HT1080 (cell line): ENCODE measurements around the gene CCDC159. TPM values are rescaled to one million over a fixed set of nuclear protein-coding genes. Genes with fewer than 3 reads are reported as not detected.
"Not testable (repeated sequence)": the region's sequence is repeated elsewhere in the genome, so short reads cannot be mapped to it uniquely, and the experiment has no call there.

ENCODE experiments used
- DNase-seq: peaks from one replicate; pipeline ENCODE4 v3.0.0-alpha.2; 2015; ENCODE audit warnings: low read depth
- total RNA-seq: library from RNA; depleted of rRNA; stranded (reverse); fragments of >200 nt; shearing (Covaris generic); gene quantifications from 2 replicates; pipeline ENCODE4 v1.2.3, GENCODE V29; 2014

The CCDC159 gene
- total RNA-seq, 1 experiment from 2014 or later, result not detected

DNA sequence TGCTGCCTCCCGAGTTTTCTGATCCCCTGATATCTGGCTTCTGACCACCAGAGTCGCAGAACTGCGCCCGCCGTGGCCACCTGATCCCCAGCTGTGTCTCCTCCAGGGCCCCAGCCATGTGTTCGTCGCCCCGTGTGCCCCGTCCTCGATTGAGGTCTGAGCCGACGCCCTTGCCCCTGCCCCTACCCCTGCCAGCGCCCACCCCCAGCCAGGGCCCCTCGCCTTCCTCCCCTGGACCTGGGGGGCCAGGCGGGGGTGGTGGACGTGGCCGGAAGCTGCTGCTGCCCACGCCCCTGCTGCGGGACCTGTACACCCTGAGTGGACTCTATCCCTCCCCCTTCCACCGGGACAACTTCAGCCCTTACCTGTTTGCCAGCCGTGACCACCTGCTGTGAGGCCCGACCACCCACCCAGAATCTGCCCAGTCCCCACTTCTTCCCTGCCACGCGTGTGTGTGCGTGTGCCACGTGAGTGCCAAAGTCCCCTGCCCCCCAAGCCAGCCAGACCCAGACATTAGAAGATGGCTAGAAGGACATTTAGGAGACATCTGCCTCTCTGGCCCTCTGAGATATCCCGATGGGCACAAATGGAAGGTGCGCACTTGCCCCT lies 18.1 kb downstream of the CCDC159 start:
- DNase-seq, result no peak

DNA sequence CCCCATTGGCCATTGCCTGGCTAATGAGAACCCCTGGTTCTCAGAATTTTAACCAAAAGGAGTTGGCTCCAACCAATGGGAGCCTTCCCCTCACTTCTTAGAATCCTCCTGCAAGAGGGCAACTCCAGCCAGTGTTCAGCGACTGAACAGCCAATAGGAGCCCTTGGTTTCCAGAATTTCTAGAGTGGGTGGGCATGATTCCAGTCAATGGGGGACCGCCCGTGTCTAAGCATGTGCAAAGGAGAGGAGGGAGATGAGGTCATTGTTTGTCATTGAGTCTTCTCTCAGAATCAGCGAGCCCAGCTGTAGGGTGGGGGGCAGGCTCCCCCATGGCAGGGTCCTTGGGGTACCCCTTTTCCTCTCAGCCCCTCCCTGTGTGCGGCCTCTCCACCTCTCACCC lies 18.6 kb downstream of the CCDC159 start:
- no peak for DNase-seq

DNA sequence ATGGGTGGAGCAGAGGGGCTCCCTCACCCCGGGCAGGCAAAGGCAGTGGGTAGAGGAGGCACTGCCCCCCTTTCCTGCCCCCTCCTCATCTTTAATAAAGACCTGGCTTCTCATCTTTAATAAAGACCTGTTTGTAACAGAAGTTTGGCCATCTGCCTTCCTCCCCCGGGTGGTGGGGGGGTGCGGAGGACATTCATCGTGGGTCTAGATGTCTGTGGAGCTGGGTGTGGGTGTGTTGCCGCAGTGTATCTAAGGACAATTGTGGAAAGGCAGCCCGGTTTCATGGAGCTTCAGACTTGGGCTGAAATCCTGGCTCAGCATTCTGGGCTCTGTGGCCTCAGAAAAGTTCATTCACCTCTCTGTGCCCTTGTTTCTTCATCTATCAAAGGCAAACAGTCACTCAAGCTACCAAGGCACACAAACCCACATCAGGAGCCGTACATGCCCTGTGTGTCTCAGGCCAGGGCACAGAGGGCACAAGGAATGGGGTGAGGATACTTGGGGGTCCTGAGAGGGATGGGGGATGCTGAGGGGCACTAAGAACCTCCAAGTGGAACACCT lies 19.3 kb downstream of the CCDC159 start:
- no peak for DNase-seq

DNA sequence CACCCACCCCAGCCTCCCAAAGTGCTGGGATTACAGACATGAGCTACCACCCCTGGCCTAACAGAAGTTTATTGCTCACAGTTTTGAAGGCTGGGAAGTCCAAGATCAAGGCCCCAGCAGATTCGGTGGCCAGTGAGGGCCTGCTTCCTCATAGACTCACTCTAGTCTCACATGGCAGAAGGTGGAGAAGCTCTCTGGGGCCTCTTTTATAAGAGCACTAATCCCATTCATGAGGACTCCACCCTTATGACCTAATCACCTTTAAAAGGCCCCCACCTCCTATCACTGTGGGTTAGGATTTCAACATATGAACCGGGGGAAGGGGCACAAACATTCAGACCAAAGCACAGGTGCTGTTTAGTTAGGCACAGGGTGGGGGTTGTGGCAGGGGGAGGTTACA lies 21.2 kb downstream of the CCDC159 start:
- DNase-seq, result no peak

DNA sequence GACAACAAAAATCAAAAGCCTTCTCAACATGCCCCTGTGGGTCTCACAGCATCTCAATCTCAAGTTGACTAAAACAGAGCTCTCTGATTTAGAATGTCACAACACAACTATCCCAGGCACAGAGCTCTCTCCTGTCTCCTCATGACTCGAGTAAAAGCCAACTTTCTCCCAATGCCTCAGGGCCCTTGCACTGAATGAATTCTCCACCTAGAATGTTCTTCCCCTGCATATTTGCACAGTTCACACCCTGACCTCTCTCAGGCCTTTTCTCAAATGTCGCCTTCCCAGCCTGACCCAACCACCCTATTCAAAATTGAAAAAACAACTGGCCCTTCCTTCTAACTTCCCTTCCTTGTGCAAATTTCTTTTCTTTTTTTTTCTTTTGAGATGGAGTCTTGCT lies 24.4 kb downstream of the CCDC159 start:
- DNase-seq, result no peak

DNA sequence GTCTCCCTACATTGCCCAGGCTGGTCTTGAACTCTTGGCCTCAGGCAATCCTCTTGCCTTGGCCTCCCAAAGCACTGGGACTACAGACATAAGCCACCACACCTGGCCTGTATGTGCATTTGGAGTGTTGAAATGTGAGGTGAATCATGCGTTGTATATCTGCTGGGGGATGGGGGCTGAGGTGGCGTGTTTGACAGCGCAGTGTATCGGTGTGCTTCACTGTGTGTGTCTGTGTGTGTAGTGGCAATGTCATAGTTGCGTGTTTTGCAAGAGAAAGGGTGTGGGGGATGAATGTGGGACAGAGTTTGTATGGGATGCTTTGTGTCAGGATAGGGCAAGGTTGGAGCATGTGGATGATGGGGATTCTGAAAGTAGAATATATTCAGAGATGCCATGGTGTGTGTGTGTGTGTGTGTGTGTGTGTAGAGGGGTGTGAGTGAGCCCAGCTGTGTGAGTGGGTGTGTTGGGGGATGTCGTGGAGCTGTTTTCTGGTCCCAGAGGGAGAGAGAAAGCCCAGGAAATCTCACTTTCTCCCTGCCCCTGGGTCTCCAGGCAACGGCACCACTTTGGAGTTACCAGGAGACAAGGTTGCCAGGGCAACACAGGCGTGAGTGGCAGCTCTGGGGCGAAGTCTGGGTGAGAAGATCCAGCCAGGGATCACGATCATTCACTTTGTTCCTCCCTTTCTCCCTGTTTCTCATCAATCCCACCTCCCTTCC lies 27.0 kb downstream of the CCDC159 start:
- no peak for DNase-seq

DNA sequence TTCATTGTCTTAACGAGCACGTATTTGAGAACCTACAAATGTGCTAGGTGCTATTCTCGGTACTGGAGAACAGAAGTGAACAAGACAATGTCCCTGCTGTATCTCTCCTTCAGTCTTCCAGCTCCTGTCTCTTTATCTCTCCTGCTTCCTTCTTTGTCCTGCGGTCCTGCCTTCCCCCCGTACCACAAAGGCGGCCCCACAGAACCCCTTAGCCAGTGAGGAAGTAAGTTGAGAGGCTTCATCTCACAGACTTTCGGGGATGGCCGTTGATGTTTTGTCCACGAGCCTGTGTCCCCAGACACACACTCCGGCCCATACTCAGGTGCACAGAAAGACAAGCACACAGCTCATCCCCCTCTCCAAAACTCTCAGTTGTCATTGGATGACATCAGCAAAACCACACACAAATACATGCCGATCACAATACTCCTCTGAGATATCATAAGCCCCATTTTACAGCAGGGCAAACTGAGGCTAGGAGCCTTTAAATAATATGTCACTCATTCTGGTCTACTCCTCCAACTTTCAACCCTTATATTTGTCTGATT lies 27.6 kb downstream of the CCDC159 start:
- no peak for DNase-seq

DNA sequence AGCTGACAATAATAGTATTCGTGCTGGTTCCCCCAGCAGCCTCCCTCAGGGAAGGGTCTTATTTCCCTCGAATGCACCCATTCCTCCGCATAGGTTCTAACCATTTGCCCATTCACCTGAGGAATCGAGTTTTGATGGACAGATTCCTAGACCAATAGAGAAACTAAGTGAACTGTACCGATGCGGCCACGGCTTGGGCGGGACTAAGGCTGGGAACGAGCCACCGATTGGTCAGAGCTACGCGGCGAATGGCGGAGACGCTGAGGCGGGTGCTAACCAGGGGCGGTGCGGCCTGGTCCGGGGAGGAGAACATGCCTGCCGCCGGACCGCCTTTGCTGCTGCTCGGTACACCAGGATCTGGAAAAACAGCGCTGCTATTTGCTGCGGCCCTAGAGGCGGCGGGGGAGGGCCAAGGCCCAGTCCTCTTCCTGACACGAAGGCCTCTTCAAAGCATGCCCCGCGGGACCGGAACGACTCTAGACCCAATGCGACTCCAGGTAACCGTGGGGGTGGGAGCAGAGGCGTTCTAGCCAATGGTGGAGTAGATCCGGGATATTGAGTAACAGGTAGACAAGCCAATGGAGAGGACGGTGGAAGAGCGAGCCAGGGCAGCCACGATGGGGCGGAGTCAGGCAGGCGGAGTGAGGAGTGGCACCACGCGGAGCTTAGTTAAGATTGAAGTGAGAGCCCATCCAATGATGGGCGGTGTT lies 28.3 kb downstream of the CCDC159 start, which contains the start of gene SWSAP1:
SWSAP1 (plus strand) TSS at position 234 of the 710 bp plus-strand sequence; CDS start at position 249, 15 bp downstream.
- peak; percentile 97 for DNase-seq

DNA sequence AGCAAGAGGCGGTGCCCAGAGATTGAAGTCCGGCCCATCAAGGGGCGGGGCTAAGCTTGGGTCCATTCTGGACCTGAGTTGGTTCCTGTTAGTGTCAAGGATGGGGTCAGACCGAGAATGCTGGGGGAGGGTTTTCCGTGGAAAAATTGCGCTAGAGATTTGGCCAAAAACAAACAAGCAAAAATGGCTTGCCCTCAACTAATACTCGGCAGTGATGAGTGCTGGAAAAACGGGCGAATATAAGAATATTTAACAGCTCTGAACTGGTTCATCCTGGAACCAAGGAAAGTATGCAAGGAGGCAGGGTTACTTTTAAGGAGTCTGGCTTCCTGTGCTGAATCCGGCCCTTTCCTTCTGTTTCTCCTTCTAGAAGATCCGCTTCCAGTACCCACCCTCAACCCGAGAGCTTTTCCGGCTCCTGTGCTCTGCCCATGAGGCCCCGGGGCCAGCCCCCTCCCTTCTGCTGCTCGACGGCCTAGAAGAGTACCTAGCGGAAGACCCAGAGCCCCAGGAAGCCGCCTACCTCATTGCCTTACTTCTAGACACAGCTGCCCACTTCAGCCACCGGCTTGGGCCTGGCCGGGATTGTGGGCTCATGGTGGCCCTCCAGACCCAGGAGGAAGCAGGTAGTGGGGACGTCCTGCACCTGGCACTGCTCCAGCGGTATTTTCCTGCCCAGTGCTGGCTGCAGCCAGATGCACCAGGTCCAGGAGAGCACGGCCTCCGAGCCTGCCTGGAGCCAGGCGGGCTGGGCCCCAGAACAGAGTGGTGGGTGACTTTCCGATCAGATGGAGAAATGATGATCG lies 29.0 kb downstream of the CCDC159 start:
- no peak for DNase-seq

DNA sequence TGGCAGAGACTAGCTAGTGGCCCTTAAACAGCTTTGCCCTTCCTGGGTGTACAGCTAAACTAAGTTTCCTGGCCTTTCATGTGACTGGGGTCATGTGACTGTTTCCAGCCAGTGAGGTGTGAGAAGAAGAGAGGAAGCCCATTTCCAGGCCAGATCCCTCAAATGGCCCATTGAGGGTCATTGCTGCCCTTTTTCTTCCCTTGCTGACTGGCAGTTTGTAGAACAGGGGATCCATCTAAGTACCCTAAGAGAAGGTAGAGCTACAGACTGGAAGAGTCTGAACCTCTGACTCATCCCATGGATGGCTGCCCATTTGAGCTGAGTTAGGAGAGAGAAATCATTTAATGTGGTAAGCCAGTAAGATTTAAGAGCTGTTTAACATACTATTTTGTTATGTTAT lies 30.9 kb downstream of the CCDC159 start:
- DNase-seq, result peak; percentile 73

DNA sequence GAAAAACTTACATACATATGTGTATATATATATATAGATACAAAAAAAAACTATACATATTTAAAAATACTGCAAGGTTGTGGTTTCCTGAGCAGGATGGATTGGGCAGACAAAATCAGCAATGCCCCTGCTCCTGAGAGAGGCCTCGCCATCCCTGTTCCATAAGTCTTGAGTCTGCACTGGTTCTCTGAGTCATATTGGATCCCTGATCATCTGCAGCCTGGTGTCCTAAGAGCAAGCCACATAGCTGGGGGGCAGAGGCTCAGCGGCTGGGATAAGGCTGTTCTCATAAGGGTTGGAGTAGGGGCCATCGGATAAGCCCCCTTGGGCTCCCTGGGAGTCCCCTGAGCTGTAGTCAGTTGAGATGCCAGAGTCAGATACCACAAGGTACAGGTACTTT lies 31.4 kb downstream of the CCDC159 start:
- no peak for DNase-seq

DNA sequence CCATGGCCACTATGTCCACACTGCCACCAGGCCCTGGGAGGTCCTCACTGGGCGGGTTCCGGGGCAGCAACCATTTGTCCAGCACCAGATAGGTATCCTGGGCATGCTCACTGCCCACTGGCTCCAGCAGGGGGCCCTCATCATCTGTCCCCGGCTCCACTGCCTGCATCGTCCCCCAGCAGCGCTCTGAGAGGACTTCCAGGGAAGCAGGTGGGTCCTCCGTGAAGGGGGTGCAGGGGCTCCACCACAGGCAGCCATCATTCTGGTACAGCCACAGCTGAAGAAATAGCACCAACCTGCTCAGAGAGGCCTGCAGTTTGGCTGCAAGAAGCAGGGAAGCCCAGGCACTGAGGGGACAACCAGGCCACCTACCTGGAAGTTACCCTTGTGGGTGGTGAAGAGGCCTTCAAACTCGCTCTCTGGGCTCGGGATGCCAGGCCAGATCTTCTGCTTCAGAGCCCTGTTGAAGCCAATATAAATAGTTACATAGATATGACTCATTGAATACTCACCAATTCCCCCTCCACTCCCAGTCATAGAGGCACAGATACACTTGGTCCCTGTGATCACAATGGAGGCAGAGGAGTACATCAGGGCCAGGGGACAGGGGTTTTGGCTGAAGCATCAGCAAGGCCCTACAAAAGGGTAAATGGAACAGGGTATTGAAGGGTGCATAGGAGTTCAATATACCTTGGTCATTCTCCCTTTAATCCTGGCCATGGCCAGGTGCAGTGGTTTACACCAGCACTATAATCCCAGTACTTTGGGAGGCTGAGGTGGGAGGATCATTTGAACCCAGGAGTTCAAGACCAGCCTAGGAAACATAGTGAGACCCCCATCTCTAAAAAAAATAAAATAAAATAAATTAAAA lies 32.2 kb downstream of the CCDC159 start:
- peak; percentile 81 for DNase-seq

DNA sequence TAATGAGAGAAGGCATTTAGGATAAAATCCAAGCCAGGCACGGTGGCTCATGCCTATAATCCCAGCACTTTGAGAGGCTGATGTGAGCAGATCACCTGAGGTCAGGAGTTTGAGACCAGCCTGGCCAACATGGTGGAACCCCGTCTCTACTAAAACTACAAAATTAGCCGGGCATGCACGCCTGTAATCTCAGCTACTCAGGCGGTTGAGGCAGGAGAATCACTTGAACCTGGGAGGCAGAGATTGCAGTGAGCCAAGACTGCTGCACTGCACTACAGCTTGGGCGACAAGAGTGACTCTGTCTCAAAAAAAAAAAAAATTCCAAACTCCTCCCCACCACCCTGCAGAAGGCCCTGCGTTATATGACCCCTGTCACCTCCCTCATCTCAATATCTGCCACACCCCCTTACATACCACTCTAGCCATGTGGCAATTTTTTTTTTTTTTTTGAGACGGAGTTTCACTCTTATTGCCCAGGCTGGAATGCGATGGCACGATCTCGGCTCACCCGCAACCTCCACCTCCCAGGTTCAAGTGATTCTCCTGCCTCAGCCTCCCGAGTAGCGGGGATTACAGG lies 33.0 kb downstream of the CCDC159 start:
- not testable (repeated sequence) for DNase-seq

DNA sequence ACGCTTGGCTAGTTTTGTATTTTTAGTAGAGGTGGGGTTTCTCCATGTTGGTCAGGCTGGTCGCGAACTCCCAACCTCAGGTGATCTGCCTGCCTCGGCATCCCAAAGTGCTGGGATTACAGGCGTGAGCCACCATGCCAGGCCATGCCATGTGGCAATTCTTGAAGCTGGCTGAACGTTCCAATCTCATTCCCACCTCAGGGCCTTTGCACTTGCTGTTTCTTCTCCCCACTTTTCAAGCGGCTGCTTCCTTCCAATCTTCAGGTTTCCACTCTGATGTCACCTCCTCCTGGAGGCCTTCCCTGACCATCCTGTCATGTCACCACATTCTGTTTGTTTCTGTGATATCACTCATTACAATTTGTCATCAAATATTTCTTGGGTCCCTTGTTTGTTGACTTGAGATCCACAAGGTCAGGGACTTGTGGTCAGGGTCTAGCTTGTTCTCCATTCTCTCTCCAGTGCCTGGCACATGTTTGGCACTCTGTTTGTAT lies 33.6 kb downstream of the CCDC159 start:
- DNase-seq, result no peak

DNA sequence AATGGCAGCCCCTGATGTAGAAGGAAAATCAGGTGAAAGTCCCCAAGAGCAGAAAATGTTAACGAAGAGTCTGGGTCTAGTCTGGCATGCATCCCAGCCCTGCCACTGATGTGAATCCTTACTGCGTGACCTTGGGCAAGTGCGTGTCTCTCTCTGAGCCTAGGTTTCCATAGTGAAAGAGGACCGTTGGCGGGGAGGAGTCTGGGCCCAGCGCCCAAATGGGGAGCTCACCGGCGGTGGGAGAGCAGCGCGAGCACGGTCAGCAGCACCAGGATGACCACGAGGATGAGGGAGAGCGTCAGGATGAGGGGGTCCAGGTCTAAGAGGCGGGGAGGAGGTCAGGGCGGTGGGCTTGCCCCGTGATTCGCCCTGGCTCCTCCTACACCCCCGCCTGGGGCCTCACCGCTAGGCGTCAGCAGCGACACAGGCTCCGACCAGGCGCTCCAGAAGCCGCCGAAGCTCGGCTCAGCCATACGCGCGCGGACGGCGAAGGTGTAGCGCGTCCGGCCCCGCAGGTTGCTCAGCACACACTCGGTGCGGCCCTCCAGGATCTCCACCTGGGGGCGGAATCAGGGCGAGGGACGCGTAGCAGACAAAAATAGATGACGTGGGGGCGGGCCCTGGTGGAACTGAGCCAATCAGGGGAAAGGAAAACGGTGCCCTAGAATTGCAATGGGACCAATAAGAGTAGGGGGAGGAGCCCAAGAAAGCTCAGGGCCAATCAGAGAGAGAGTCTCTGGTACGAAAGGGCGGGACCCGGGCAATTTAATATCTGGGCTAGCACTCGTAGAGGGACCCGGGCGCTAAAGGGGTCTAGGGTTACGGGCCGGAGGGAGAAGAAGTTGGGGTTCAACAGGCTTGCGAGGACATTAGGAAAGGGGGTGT lies 34.6 kb downstream of the CCDC159 start:
- peak; percentile 93 for DNase-seq

DNA sequence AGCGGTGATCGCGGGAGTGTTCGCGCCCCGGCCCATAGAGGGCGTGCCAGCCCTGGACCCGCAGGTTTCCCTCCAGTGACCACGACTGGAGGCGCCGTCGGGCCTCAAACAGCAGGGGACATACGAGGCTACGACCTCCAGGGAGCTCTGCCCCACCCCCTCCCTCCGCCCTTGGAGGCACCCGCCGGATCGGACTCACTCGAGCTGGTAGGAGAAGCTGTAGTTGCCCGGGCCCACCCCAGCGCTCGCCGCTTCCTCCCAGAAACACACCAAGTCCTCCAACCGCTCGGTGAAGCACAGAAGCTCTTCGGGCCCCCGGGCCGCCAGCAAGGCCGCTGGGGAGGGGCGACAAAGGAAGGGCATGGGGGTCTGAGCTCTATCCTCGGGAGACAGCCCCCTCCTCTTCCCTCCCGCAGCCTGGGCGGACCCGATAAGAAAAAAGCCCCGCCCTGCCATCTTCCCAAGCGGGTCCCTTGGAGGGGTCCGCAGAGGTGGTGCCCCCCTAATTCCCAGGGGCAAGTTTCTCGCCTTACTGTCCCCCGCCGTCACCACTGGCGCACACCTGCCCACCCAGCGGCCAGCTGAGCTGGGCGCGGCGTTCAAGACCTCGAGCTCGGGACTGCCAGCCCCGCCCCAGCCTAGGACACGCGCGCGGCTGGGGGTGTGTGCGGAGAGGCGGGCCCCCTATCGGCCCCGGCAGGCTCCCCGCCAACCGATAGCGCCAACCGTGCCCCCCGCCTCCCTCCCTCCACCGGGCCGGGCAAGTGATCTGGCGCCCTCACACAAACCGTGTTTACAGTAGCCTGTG lies 36.8 kb downstream of the CCDC159 start:
- DNase-seq, result no peak

DNA sequence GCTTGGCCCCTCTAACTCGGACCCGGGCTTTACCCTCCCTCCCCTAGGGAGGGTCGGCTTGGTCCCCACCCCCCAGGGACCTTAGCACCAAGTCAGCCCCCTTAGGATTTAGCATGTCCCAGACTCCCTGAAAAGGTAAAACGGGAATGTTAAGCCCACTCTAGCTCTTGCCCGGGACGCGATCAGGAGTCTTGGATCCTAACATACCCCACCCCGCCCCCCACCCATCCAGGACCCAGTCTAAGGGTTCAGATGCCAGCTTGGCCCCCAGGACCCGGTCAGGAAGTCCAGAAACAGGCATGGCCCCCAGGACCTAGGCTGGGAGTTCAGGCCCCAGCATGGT lies 37.4 kb downstream of the CCDC159 start:
- DNase-seq, result no peak

DNA sequence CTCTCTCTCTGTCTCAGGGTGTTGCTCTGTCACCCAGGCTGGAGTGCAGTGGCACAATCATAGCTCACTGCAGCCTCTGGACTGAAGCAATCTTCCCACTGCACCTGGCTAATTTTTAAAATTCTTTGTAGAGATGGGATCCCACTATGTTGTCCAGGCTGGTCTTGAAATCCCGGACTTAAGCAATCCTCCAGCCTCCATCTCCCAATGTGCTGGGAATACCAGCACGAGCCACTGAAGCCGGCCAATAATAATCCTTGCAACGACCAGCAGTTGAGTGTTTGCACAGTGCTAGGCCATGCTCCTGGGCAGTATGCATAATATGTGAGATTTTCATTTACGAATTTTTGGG lies 38.4 kb downstream of the CCDC159 start:
- no peak for DNase-seq
